Neutrophil (primary cell): ENCODE data around the gene TPRG1L.

Experiments
- H3K27ac ChIP-seq: fragments of 200-600 bp; sonication (generic); 2 replicates; pipeline ENCODE4 v1.5.1; 2016; ENCODE audit warnings: mild to moderate bottlenecking, moderate library complexity
- H3K27me3 ChIP-seq: fragments of 200-600 bp; sonication (generic); 2 replicates; pipeline ENCODE4 v1.6.0; 2016; ENCODE audit warnings: mild to moderate bottlenecking
- H3K36me3 ChIP-seq: fragments of 200-600 bp; sonication (generic); 2 replicates; pipeline ENCODE4 v1.5.1; 2017
- H3K4me1 ChIP-seq, 2 experiments: fragments of 200-600 bp in 1 of 2; sonication (generic) in 1 of 2; 1 replicate in 1 of 2; 2 replicates in 1 of 2; pipeline versions ENCODE4 v1.5.1 to v1.6.1; 2013 to 2016; ENCODE audit warnings: low read depth in 1 of 2, low read length in 1 of 2, mild to moderate bottlenecking in 1 of 2, moderate library complexity in 1 of 2; ENCODE audit not compliant: control insufficient read depth in 1 of 2, insufficient read depth in 1 of 2
- H3K4me3 ChIP-seq, 2 experiments: fragments of 200-600 bp in 1 of 2; sonication (generic) in 1 of 2; 1 replicate in 1 of 2; 2 replicates in 1 of 2; pipeline ENCODE4 v1.5.1; 2013 to 2016; ENCODE audit warnings: low read depth in 1 of 2, low read length in 1 of 2, mild to moderate bottlenecking in 1 of 2, moderate library complexity in 1 of 2
- H3K9me3 ChIP-seq: fragments of 200-600 bp; sonication (generic); 2 replicates; pipeline ENCODE4 v1.5.1; 2016
- TF ChIP-seq, protein P1 (sequence below): fragments of 200-600 bp; sonication (generic); IDR thresholded peaks from 2 replicates; pipeline ENCODE4 v1.5.1; 2016; ENCODE audit warnings: antibody characterized with exemption

Gene TPRG1L

DNA sequence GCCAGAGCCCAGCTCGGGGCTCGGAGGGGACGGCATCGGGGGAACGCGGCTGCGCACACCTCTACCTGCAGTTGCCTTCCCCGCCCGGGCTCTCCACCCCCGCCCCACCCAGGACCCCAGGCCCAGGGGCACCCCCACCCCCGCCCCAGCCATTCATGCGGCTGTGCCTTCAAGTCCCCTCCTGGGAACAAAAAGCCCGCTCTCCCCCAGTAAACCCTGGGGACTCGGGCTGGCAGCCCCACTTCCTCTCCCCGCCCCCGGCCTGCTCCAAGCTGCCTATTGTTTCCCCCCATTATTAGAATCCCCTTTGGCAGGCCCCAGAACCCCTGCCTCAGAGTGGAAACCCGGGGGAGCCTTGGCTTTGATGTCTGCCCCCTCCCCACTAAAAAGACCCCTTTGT, 31.5 kb upstream of the TPRG1L start:
- H3K4me1 ChIP-seq = peaks cover 20 to 21% of the 10 kb centered on the region in 2 experiments
- H3K36me3 ChIP-seq = no peaks in the 10 kb centered on the region
- no peaks in the 10 kb centered on the region for H3K9me3 ChIP-seq
- TF ChIP-seq, protein P1, sequence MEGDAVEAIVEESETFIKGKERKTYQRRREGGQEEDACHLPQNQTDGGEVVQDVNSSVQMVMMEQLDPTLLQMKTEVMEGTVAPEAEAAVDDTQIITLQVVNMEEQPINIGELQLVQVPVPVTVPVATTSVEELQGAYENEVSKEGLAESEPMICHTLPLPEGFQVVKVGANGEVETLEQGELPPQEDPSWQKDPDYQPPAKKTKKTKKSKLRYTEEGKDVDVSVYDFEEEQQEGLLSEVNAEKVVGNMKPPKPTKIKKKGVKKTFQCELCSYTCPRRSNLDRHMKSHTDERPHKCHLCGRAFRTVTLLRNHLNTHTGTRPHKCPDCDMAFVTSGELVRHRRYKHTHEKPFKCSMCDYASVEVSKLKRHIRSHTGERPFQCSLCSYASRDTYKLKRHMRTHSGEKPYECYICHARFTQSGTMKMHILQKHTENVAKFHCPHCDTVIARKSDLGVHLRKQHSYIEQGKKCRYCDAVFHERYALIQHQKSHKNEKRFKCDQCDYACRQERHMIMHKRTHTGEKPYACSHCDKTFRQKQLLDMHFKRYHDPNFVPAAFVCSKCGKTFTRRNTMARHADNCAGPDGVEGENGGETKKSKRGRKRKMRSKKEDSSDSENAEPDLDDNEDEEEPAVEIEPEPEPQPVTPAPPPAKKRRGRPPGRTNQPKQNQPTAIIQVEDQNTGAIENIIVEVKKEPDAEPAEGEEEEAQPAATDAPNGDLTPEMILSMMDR = no peak
- H3K4me3 ChIP-seq = no peak overlapping the region
- no peak overlapping the region for H3K27ac ChIP-seq
- H3K27me3 ChIP-seq = peaks cover 4% of the 10 kb centered on the region

GRCh38 chr1:3593745-3594144, 31.1 kb upstream of the TPRG1L start:
- Histone ChIP-seq H3K36me3 (no peaks in the 10 kb centered on the region), H3K4me1 (peaks cover 24% of the 10 kb centered on the region in 2 experiments), H3K4me3 (no peak overlapping the region), H3K9me3 (no peaks in the 10 kb centered on the region), H3K27ac (no peak overlapping the region), H3K27me3 (peaks cover 4% of the 10 kb centered on the region)
- TF ChIP-seq, protein P1 = no peak

- no peak overlapping the region for H3K27ac ChIP-seq
- no peaks in the 10 kb centered on the region for H3K9me3 ChIP-seq
- TF ChIP-seq, protein P1 = no peak
- H3K27me3 ChIP-seq = peaks cover 4% of the 10 kb centered on the region
- H3K4me3 ChIP-seq = no peak overlapping the region
- H3K4me1 ChIP-seq = peaks cover 24% of the 10 kb centered on the region in 2 experiments
- H3K36me3 ChIP-seq = no peaks in the 10 kb centered on the region
Observed at GRCh38 chr1:3594706-3595377, 30.0 kb upstream of the TPRG1L start.

- H3K27me3 ChIP-seq = peaks cover 4% of the 10 kb centered on the region
- no peak overlapping the region for H3K27ac ChIP-seq
- TF ChIP-seq, protein P1 = no peak
- H3K4me3 ChIP-seq = no peak overlapping the region
- no peaks in the 10 kb centered on the region for H3K36me3 ChIP-seq
- no peaks in the 10 kb centered on the region for H3K9me3 ChIP-seq
- peaks cover 24 to 25% of the 10 kb centered on the region in 2 experiments for H3K4me1 ChIP-seq
Observed at GRCh38 chr1:3595949-3596348, 28.9 kb upstream of the TPRG1L start.

DNA sequence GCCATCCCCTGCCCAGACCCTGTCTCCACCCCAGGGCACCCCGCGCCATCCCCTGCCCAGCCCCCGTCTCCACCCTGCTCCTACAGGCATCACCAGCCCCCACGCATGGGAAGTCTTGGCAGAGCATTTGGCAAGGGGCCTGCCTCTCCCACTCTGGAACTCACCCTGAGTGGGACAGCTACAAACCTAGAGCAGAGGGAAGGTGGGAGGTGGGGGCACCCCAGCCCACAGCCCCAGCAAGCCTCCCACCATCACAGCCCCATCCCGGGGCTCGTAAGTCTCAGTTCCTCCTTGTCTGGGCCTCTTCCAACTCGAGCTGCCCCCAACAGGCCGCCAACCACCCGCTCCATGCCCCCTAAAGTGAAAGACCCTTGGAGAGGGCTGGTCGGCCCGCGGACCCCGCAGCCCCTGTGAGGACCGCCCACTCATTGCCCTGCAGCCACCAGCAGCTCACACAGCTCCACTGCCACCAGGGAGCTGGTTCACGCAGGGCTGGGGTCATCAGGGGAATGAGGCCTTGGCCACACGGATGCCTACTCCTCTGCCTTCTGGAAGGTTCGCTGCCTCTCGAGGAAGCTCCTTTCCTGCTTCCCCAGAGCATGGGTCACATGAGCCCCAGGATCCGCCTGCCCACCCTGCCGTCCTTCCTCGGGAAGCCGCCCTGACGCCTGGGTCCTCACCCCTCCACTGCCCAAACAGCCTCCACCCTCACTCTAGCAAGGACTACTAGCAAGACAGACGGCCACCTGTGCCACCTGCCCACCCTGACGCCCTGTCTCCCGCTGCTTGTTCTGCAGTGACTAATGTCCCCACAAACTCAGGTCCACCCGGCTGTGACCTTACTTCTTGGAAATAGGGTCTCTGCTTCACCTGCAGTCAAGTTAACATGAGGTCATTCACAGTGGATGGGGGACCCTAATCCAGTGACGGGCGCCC, 27.9 kb upstream of the TPRG1L start:
- Histone ChIP-seq H3K4me1 (peaks cover 33 to 35% of the 10 kb centered on the region in 2 experiments), H3K36me3 (no peaks in the 10 kb centered on the region), H3K4me3 (peak overlapping the region in 1 of 2 experiments; percentile 25), H3K27ac (no peak overlapping the region), H3K27me3 (peaks cover 4% of the 10 kb centered on the region), H3K9me3 (no peaks in the 10 kb centered on the region)
- TF ChIP-seq, protein P1 = no peak
